Measurements from ENCODE around the gene SKP1.

The SKP1 gene

DNA sequence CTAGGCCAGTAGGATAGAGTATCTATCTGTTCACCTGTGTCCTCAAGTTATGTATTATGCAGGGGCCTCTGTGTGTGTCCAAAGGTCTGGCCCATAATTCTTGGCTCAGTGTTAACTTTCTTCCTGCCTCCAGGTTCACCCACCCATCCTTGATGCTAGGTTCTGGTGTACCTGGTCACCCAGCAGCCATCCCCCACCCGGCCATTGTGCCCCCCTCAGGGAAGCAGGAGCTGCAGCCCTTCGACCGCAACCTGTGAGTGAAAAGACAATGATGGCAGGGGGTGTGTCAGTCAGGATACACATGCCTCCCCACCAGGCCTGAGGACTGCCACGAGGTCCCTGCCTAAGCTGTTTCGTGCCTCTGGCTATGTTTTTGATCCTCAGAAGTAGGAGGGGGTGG is 34.7 kb downstream of the SKP1 start:
- no peak for DNase-seq

DNA sequence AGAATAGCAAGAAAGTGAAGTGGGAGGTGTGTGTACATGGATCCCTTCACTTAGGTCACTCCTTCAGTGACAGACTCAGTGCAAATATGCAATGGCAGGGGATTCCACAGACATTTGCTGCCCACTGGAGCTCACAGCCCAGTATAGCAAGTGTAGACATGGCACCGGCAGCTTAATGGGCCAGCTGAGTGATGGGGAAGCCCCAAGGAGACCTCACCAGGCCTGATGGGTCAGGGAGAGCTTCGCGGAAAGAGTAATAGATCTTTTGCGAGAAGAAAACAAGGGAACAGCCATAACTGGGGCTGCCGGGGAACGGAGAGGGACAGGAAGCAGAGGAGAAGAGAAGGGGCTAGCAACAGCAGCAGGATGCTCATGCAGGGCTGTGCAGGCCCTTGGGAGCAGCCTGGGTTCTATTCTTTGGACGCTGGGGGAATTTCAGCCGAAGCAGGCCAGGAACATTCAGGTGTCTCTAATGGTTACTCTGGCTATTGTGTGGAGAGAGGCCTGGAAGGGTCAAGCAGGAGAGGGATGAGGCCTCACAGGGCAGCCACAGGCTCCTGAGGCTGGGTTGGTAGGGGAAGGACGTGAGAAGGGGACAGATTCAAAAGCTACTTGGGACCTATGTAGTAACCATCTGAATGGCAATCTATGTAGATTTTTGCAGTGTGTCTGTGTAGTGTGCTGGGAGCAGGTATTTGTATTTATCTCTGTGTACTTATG is 35.3 kb downstream of the SKP1 start:
- no peak for DNase-seq

- DNase-seq: peak; percentile 89
Measured at GRCh38 chr5:134140530-134141201, 36.1 kb downstream of the SKP1 start.

GRCh38 chr5:134139891-134140469 is 36.8 kb downstream of the SKP1 start:
- no peak for DNase-seq

GRCh38 chr5:134139377-134139851 is 37.3 kb downstream of the SKP1 start:
- no peak for DNase-seq

- no peak for DNase-seq
Measured at GRCh38 chr5:134138416-134139376, 38.1 kb downstream of the SKP1 start.

DNA sequence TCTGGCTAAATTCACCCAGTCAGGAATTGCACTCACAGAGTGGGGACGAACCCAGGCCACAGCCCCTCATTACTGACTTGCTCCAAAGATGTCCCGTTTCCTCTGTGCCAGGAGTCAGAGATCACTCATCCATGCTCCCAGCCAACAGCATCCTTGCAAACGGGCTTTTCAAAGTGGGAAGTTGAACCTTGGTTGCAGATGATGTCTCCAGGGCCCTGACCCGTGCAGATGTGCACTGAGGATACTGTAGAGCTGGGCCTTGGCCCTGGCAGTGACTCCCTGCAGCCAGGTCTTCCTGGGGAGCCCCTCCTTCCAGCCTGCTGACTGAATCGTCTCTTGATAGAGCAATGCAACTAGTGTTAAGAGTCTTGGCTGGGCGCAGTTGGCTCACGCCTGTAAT is 40.0 kb downstream of the SKP1 start:
- DNase-seq: no peak

DNA sequence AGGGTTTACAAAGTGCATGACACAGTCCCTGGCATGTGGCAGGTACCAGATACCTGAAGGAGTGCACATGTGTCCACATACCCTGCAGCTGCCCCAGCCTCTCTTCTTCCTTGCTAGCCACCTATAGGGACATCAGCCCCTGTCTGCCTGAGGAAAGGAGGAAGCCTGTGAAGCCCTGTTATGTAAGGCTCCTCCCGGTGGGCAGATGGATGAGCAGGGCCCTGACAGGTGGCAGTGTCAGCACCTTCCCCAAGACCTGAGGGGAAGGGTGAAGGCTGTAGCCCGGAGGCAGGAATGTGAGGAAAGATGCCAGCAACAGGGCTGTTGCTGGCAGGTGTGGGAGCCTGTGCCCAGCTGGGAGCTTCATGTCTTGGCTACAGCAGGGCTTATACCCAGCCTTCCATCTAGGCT is 40.5 kb downstream of the SKP1 start:
- DNase-seq: no peak

- DNase-seq: no peak
Measured at GRCh38 chr5:134135091-134135655, 41.6 kb downstream of the SKP1 start.

- no peak for DNase-seq
Measured at GRCh38 chr5:134133995-134134541, 42.7 kb downstream of the SKP1 start.

- DNase-seq: no peak
Measured at GRCh38 chr5:134133188-134133994, 43.4 kb downstream of the SKP1 start.

DNA sequence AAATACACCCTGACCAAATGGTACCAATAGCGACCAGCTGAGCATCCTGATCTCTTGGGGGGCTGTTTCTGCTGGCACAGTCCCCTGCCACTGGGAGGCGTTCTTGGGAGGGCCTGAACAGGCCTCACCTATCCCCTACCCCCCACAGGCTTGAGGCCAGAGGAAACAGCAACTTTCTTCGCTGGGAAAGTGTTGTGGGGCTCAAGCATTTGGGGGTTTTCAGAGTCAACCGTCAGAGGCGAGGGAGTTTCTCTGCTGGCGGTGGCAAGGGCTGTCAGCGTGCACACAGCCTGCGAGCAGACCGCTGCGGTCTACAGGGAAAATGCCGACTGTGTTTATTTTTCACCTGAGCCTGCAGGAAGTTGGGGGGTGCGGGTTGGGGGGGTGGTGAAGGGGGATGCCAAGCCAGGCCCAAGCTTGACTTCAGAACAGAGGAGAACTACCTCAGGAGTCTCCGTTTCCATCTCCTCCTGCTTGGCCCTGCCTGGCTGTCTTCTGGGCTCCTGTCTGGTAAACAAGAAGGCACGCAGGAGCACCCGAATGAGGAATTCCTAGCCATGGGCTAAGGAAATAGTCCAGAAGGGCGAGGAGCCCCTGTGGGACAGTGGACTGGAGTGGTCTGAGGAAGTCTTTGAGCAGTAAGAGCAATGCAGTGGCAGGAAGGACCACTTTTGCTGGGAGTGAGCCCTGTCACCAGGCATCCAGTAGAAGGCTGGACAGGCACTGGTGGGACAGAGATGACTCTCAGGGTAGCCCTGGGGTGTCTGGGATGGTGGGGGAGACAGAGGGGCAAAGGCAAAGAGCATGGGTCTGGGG is 44.2 kb downstream of the SKP1 start:
- peak; percentile 8 for DNase-seq

DNA sequence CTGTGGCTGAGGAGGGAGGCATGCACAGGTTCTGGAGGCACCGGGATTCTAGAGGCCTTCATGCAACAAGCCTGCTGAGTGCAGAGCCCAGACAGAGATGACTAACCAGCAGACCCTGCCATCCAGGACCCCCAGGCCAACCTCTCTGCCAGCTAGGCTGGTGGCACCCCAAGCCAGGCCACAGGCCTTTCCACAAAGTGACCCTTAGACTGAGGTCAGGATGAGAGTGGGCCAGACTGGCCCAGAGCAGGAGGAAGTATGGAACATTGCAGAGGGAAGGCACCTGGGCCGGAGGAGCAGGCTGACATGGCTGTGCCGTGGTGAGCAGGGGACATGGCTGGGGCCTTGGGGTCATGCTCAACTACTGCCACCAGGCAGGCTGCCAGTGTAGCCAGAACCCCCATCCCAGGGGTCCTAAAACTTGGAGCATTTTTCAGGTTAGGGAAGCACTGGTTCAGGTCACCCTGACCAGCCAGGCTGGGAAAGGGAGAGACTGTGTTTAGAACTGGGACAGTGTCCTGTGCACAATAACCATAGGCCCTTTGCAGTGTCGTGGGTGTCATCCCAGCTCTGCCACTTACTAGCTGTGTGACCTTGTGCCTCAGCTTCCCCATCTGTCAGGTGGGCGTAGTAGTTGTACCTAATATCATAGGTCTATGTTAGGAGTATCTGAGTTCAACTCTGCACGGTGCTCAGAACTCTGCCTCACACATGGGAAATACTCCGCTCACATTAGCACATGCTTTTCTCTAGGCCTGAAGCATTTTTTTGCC is 45.0 kb downstream of the SKP1 start:
- DNase-seq: no peak

DNA sequence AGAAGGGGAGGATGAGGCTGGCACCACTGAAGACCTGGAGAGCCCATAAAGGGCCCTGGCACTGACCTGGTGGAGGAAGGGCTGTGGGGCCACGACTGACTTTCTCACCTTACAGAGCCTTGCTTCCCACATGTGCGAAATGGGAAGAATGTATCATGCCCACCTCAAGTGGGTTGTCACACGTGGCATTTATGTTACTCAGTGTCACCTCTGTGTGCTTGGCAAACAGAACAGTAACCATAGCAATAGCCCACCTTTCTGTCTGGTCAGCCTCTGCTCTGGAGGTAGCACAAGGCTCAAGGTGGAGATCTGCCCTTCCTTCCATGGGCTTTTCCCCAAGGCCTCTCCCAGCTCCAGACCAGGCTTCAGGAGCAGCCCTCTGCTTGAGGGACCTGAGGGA is 45.6 kb downstream of the SKP1 start:
- DNase-seq: no peak

DNA sequence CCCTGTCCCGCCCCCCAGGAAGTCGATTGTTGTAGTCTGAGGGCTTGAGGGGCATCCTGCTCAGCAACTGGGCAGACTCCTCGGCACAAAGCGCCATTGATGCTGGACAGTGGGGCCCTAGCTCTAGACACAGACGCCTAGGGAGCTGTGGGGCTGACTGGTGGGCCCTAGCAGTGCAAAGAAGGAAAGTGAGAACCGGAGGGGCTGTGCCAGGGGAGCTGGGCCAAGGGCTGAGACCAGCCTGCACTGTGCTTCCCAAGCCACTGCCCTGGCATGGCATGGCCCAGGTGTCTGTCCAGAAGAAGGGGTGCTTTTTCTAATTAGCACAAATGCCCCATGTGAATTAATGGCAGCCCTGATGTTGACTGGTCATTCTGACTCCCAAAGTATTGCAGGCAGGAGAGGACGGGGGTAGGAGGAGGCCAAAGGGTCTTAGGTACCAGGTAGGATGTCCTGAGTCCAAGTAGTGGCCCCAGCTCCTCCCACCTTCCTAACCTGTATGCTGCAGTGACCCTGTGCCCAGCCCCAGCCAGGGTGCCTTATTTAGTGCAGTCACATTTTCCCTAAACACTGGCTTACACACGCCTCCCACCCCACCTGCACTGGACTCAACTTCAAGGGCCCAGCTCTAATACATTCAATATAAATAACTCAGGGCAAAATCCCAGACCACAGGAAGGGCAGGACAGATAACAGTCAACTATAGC is 46.4 kb downstream of the SKP1 start:
- DNase-seq: no peak

GRCh38 chr5:134129411-134130238 is 47.1 kb downstream of the SKP1 start:
- DNase-seq: no peak

- no peak for DNase-seq
Measured at GRCh38 chr5:134128648-134128995, 48.1 kb downstream of the SKP1 start.

- no peak for DNase-seq
Measured at GRCh38 chr5:134127988-134128647, 48.6 kb downstream of the SKP1 start.
